Stomach (tissue), 9 donors: ENCODE data around the gene HNRNPK. TPM values are rescaled to one million over a fixed set of nuclear protein-coding genes. Genes with fewer than 3 reads are reported as not detected.

Source experiments
- DNase-seq, 2 donors: peaks; one replicate each; pipeline versions ENCODE4 v3.0.0 to v3.0.0-alpha.2; 2013 to 2019
- H3K27ac ChIP-seq, 5 donors: fragments of 200-600 bp in 4 of 5; sonication (generic) in 4 of 5; one replicate each; pipeline ENCODE4 v1.5.1; 2013 to 2019; ENCODE audit warnings: mild to moderate bottlenecking in 1 of 5, moderate library complexity in 1 of 5
- H3K27me3 ChIP-seq, 3 donors: fragments of 200-600 bp; sonication (generic); one replicate each; pipeline ENCODE4 v1.5.1; 2017 to 2019; ENCODE audit warnings: mixed run types in 1 of 3
- H3K36me3 ChIP-seq, 4 donors: fragments of 200-600 bp; sonication (generic); 1 replicate in 3 of 4; 2 replicates in 1 of 4; pipeline ENCODE4 v1.5.1; 2016 to 2019
- H3K4me1 ChIP-seq, 4 donors: fragments of 200-600 bp; sonication (generic); one replicate each; pipeline ENCODE4 v1.5.1; 2016 to 2019
- H3K4me3 ChIP-seq, 4 donors: fragments of 200-600 bp; sonication (generic) in 3 of 4; one replicate each; pipeline ENCODE4 v1.5.1; 2016 to 2019; ENCODE audit warnings: mild to moderate bottlenecking in 1 of 4
- H3K9me3 ChIP-seq, 4 donors: fragments of 200-600 bp; sonication (generic); one replicate each; pipeline ENCODE4 v1.5.1; 2016 to 2019
- CTCF ChIP-seq, 7 experiments: fragments of 450-650 bp in 4 of 7; fragments of 200-600 bp in 3 of 7; sonication (generic) in 3 of 7; IDR thresholded peaks; one replicate each; pipeline ENCODE4 v1.5.1; 2016 to 2019; ENCODE audit warnings: antibody characterized with exemption in 7 of 7, control low read depth in 2 of 7, mild to moderate bottlenecking in 1 of 7
- EP300 ChIP-seq: sonication (generic); formaldehyde crosslinking; IDR thresholded peaks from one replicate; pipeline ENCODE4 v1.6.1; 2017; ENCODE audit warnings: antibody characterized with exemption
- POLR2A ChIP-seq, 4 donors: fragments of 450-650 bp; IDR thresholded peaks; one replicate each; pipeline ENCODE4 v1.6.1; 2016; ENCODE audit warnings: antibody characterized with exemption in 4 of 4, control low read depth in 2 of 4, mild to moderate bottlenecking in 1 of 4, moderate library complexity in 1 of 4
- POLR2AphosphoS5 ChIP-seq, 3 donors: sonication (generic); formaldehyde crosslinking; IDR thresholded peaks; one replicate each; pipeline ENCODE4 v1.6.1; 2016; ENCODE audit warnings: antibody characterized with exemption in 3 of 3
- WGBS, 5 donors: extraction: QIAGEN DNeasy Blood & Tissue Kit in 3 of 5; methylation state at CpG; one replicate each; pipeline versions ENCODE4 v1.1.5 to v1.1.7; 2013 to 2018; 5-methylcytosine and 5-hydroxymethylcytosine counted together
- intact Hi-C: fragments of 100-400 bp; cut with DNase I; formaldehyde crosslinking; loops from one replicate; pipeline ENCODE4 v1.15.1; 2023; ENCODE audit warnings: low total_unique reads
- polyA plus RNA-seq, 3 donors: library from polyadenylated mRNA; stranded (reverse); fragments of 200-250 nt; gene quantifications; one replicate each; pipeline ENCODE4 v1.2.3, GENCODE V29; 2013
- total RNA-seq, 5 donors: library from RNA; depleted of rRNA; stranded (reverse); fragments of >200 nt; gene quantifications; one replicate each; pipeline versions ENCODE4 v1.1.0 to v1.2.3, GENCODE V29; 2014 to 2016
- donor health status: healthy with polysubstance abuse.
- donor health status: Bipolar disorder and iron deficiency.
- donor health status: healthy.

The HNRNPK gene
- total and polyA plus RNA-seq, 8 donors = 164 to 835 (median 257) TPM

GRCh38 chr9:83937861-83938455 is 42.1 kb downstream of the HNRNPK start:
- 22 to 48% (median 37%) methylated on average over 1 of the region's 1 CpG for WGBS, 5 donors
- peak in 1 of 2 donors; percentile 81 for DNase-seq

GRCh38 chr9:83936523-83936922 is 43.5 kb downstream of the HNRNPK start:
- TF ChIP-seq POLR2A (IDR thresholded peaks at IDR 0.05) (no peak), CTCF (IDR thresholded peaks at IDR 0.05) (no peak)
- H3K4me1 ChIP-seq = peaks cover 8 to 18% (median 15%) of the 10 kb centered on the region in 4 donors
- intact Hi-C loops = loop anchor here (5.0 kb wide), 1 partner anchor 321 kb away; no protein-coding TSS in a partner anchor

More at GRCh38 chr9:83937861-83938455, 42.1 kb downstream of the HNRNPK start:
- Histone ChIP-seq H3K4me1 (peaks cover 8 to 18% (median 15%) of the 10 kb centered on the region in 4 donors), H3K27me3 (no peaks in the 10 kb centered on the region), H3K27ac (no peak overlapping the region), H3K36me3 (peaks cover 10 to 45% (median 43%) of the 10 kb centered on the region in 4 donors), H3K9me3 (no peaks in the 10 kb centered on the region), H3K4me3 (no peak overlapping the region)
- intact Hi-C loops = loop anchor here (5.0 kb wide), 1 partner anchor 319 kb away; no protein-coding TSS in a partner anchor
- TF ChIP-seq CTCF (IDR thresholded peaks at IDR 0.05) (peak in 4 of 7 experiments; percentile 52 to 68 (median 61)), EP300 (no peak), POLR2A (IDR thresholded peaks at IDR 0.05) (no peak)

GRCh38 chr9:83935276-83935935 is 44.6 kb downstream of the HNRNPK start:
- Histone ChIP-seq H3K4me1 (peaks cover 8 to 18% (median 15%) of the 10 kb centered on the region in 4 donors), H3K27ac (peak overlapping the region in 4 of 5 donors; percentile 39 to 77 (median 54)), H3K9me3 (no peaks in the 10 kb centered on the region), H3K27me3 (no peaks in the 10 kb centered on the region), H3K4me3 (no peak overlapping the region), H3K36me3 (peaks cover 5 to 20% (median 18%) of the 10 kb centered on the region in 4 donors)
- intact Hi-C loops = loop anchor here (5.0 kb wide), 1 partner anchor 322 kb away; no protein-coding TSS in a partner anchor
- no peak for TF ChIP-seq EP300
- 36 to 62% (median 48%) methylated on average over 3 of the region's 3 CpGs for WGBS, 5 donors
- DNase-seq = peak in 1 of 2 donors; percentile 36

More at GRCh38 chr9:83936523-83936922, 43.5 kb downstream of the HNRNPK start:
- H3K4me3 ChIP-seq = no peak overlapping the region
- peaks cover 7 to 31% (median 29%) of the 10 kb centered on the region in 4 donors for H3K36me3 ChIP-seq
- 79 to 92% (median 88%) methylated on average over 6 of the region's 6 CpGs for WGBS, 5 donors
- no peak overlapping the region for H3K27ac ChIP-seq
- DNase-seq = no peak
- H3K9me3 ChIP-seq = no peaks in the 10 kb centered on the region
- H3K27me3 ChIP-seq = no peaks in the 10 kb centered on the region

- Histone ChIP-seq H3K27me3 (no peaks in the 10 kb centered on the region), H3K27ac (peak overlapping the region in 4 of 5 donors; percentile 39 to 77 (median 54)), H3K36me3 (peaks cover 5 to 14% (median 12%) of the 10 kb centered on the region in 4 donors), H3K4me1 (peaks cover 8 to 18% (median 15%) of the 10 kb centered on the region in 4 donors), H3K9me3 (no peaks in the 10 kb centered on the region), H3K4me3 (no peak overlapping the region)
- no peak for DNase-seq
- TF ChIP-seq CTCF (IDR thresholded peaks at IDR 0.05) = no peak
- no peak for TF ChIP-seq POLR2AphosphoS5 (IDR thresholded peaks at IDR 0.05)
- TF ChIP-seq EP300 = no peak
- WGBS, 5 donors = 45 to 62% (median 56%) methylated on average over 5 of the region's 5 CpGs
- intact Hi-C loops = loop anchor here (5.0 kb wide), 1 partner anchor 323 kb away; no protein-coding TSS in a partner anchor
These were observed 45.3 kb downstream of the HNRNPK start for GRCh38 chr9:83934569-83935275.
